ENCODE data around the gene SERPINB3. TPM values are rescaled to one million over a fixed set of nuclear protein-coding genes. Genes with fewer than 3 reads are reported as not detected.
"Not testable (repeated sequence)": the region's sequence is repeated elsewhere in the genome, so short reads cannot be mapped to it uniquely, and the experiment has no call there.

Gene SERPINB3
- not detected for total RNA-seq (ENCODE audit: unreplicated experiment)
- long read RNA-seq = 0 reads

DNA sequence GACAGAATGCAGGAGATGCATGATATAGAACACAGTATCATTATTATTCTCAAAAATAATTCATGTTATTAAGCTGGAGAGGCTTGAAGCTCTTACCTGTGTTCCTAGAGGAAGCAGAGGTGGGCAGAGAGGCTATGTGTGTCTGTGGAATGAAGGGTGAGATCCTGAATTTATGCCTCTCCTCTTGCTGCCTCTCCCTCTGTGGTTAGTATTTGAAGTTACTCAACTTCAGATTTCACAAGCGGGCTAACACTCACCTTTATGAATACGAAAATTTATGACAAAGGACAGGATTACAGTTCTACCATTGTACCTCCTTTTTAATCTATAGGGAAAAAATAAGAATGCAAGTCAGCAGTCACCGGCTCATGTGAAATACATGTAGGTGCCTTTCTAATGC lies at the start of gene SERPINB3:
Gene SERPINB3 (minus strand): TSS at position 144 of the 400 bp plus-strand sequence. CDS start 677 bp downstream, outside the sequence.
- H3K4me3 Mint-ChIP-seq (ENCODE audit: unreplicated experiment); H3K9me3 Mint-ChIP-seq (ENCODE audit: unreplicated experiment); H3K36me3 Mint-ChIP-seq (ENCODE audit: low read depth, unreplicated experiment); DNase-seq (ENCODE audit: low spot score); H3K27me3 Mint-ChIP-seq (ENCODE audit: unreplicated experiment): not testable (repeated sequence)
- peak within 1 kb of the TSS; percentile 19 for H3K27ac Mint-ChIP-seq (ENCODE audit: unreplicated experiment)
- peaks cover 15% of the 10 kb centered on the region for H3K4me1 Mint-ChIP-seq (ENCODE audit: unreplicated experiment)

DNA sequence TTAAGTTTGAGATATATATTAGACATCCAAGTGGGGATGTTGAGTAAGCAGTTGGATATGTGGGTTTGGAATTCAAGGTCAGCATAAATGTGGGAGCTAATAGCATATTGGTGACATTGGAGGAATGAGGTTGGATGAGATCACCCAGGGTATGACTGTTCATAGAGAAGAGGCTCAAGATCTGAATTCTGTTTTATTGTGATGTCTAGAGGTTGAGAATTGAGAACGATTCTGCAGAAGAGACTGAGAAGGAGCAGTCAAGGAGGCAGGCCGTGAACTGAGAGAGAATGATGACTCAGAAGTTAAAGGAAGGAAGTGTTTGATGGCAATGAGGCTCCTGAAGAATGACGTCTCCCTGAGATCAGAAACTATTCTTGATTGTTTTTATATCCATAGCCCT lies 47.0 kb upstream of the SERPINB3 start:
- peaks cover 2% of the 10 kb centered on the region for H3K36me3 Mint-ChIP-seq (ENCODE audit: low read depth, unreplicated experiment)
- no peaks in the 10 kb centered on the region for H3K27me3 Mint-ChIP-seq (ENCODE audit: unreplicated experiment)
- no peaks in the 10 kb centered on the region for H3K9me3 Mint-ChIP-seq (ENCODE audit: unreplicated experiment)

DNA sequence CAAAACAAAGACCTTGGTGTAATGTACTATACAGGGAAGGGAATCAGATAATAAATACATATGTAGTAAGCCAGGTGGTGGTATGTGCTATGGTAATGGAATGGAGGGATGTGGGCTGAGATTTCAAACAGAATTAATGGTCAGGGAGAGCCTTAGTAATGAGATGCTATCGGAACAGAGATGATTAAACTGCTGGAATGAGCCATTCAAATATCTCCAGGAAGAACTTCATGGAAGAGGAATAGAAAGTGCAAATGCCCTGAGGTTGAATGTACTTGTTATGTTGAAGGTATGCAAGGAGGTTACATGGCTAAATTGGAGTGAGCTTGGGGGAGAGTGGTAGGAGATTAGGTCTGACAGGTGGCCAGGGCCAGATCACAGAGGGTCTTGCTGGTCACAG lies 46.1 kb upstream of the SERPINB3 start:
- Mint-ChIP-seq H3K27ac (ENCODE audit: unreplicated experiment) (no peak overlapping the region), H3K36me3 (ENCODE audit: low read depth, unreplicated experiment) (no peaks in the 10 kb centered on the region), H3K9me3 (ENCODE audit: unreplicated experiment) (no peaks in the 10 kb centered on the region), H3K27me3 (ENCODE audit: unreplicated experiment) (no peaks in the 10 kb centered on the region), H3K4me1 (ENCODE audit: unreplicated experiment) (no peaks in the 10 kb centered on the region), H3K4me3 (ENCODE audit: unreplicated experiment) (no peak overlapping the region)
- TF ChIP-seq, protein P1, sequence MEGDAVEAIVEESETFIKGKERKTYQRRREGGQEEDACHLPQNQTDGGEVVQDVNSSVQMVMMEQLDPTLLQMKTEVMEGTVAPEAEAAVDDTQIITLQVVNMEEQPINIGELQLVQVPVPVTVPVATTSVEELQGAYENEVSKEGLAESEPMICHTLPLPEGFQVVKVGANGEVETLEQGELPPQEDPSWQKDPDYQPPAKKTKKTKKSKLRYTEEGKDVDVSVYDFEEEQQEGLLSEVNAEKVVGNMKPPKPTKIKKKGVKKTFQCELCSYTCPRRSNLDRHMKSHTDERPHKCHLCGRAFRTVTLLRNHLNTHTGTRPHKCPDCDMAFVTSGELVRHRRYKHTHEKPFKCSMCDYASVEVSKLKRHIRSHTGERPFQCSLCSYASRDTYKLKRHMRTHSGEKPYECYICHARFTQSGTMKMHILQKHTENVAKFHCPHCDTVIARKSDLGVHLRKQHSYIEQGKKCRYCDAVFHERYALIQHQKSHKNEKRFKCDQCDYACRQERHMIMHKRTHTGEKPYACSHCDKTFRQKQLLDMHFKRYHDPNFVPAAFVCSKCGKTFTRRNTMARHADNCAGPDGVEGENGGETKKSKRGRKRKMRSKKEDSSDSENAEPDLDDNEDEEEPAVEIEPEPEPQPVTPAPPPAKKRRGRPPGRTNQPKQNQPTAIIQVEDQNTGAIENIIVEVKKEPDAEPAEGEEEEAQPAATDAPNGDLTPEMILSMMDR (IDR thresholded peaks at IDR 0.05; ENCODE audit: unreplicated experiment) = no peak
- DNase-seq (ENCODE audit: low spot score) = no peak

More for the DNA sequence above, 47.0 kb upstream of the SERPINB3 start:
- Mint-ChIP-seq H3K27ac (ENCODE audit: unreplicated experiment) (no peak overlapping the region), H3K4me3 (ENCODE audit: unreplicated experiment) (no peak overlapping the region), H3K4me1 (ENCODE audit: unreplicated experiment) (no peaks in the 10 kb centered on the region)
- TF ChIP-seq, protein P1 (IDR thresholded peaks at IDR 0.05; ENCODE audit: unreplicated experiment) = no peak
- DNase-seq (ENCODE audit: low spot score) = no peak

DNA sequence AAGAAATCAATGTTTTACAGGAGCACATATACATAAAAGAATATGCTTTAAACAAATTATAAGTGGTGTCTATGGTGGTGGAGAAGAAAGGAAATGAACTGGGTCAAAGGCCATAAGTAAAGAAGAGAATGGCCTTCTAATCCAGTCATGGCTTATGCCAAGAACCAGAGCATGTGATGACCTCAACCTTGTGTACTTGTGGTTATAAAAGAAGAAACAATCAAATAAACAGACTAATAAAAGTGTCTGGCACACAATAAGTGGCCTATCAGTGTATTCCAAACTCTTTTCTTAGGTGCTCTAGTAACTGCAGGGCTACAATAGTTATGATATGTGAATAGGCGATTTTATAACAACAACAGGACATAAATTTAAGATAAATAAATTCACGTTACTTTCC lies 43.7 kb upstream of the SERPINB3 start:
- H3K27me3 Mint-ChIP-seq (ENCODE audit: unreplicated experiment) = peaks cover 2% of the 10 kb centered on the region
- H3K4me1 Mint-ChIP-seq (ENCODE audit: unreplicated experiment) = peaks cover 5% of the 10 kb centered on the region
- H3K27ac Mint-ChIP-seq (ENCODE audit: unreplicated experiment) = no peak overlapping the region
- no peaks in the 10 kb centered on the region for H3K36me3 Mint-ChIP-seq (ENCODE audit: low read depth, unreplicated experiment)
- TF ChIP-seq, protein P1 (IDR thresholded peaks at IDR 0.05; ENCODE audit: unreplicated experiment) = no peak
- H3K9me3 Mint-ChIP-seq (ENCODE audit: unreplicated experiment) = no peaks in the 10 kb centered on the region
- H3K4me3 Mint-ChIP-seq (ENCODE audit: unreplicated experiment) = no peak overlapping the region
- no peak for DNase-seq (ENCODE audit: low spot score)

DNA sequence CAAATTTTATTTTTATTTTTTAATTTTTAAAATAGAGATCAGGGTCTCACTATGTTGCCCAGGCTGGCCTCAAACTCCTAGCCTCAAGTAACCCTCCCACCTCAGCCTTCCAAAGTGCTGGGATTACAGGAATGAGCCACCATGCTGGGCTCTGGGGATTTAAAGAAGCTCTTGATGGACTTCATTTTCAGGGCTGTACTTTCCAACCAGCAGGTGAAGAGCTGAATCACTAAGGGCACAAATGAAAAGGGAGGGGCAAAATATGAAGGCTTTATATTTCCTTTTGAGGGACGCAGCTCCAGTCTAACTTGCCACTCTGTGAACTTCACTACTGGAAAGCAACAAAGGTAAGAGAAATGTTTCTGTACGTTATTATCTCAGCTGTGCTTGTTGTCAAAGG lies 41.0 kb upstream of the SERPINB3 start, which contains the start of gene SERPINB11:
Gene SERPINB11 (plus strand): TSS at position 301 of the 400 bp plus-strand sequence. CDS start 7,234 bp downstream, outside the sequence.
- H3K27ac Mint-ChIP-seq (ENCODE audit: unreplicated experiment) = peak within 1 kb of the TSS; percentile 17
- no peak for DNase-seq (ENCODE audit: low spot score)
- H3K36me3 Mint-ChIP-seq (ENCODE audit: low read depth, unreplicated experiment) = no peaks in the 10 kb centered on the region
- peaks cover 13% of the 10 kb centered on the region for H3K4me1 Mint-ChIP-seq (ENCODE audit: unreplicated experiment)
- TF ChIP-seq, protein P1 (IDR thresholded peaks at IDR 0.05; ENCODE audit: unreplicated experiment) = no peak
- no peaks in the 10 kb centered on the region for H3K9me3 Mint-ChIP-seq (ENCODE audit: unreplicated experiment)
- H3K27me3 Mint-ChIP-seq (ENCODE audit: unreplicated experiment) = peaks cover 2% of the 10 kb centered on the region
- no peak within 1 kb of the TSS for H3K4me3 Mint-ChIP-seq (ENCODE audit: unreplicated experiment)
